Measurements from ENCODE around the gene AGK.
A peak's percentile ranks its signal among the peaks of the same experiment; 100 is the strongest.

AGK gene

GRCh38 chr7:141649137-141649864, 98.1 kb downstream of the AGK start:
- DNase-seq = no peak

DNA sequence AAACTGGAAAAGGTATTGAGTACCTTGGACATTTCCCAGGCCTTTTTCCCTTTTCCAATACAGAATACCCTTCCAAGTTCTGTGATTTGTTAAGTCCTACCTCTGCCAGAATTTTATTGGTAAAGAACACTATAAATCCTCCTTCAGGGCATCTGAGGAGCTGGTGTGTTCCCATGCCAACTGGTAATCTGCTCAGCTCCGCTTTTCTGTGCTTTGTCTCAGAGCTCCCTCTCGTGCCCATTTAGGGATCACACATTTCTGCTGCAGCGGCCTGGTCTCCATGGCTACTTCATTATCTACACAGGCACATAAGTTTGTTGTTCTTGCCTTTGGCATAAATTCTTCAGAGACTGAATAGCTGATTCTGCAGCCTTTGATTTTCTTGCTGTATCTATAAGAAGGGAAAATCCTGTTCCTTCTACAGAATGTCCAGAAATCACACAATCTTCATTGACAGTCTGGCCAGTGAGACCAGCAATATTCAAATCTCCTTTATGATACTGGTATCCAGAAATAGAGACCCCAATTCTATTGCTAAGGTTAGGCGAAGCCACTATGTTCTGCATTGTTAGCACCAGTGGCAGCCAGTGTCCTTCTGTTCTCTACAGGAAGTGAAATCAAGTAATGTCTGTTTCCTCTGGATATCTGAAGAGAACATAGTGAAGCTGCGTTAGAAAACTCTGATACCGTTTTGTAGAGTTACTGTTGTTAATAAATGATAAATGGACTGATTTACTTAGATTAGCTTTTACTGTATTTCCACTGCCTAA, 98.8 kb downstream of the AGK start:
- peak; percentile 58 for DNase-seq

DNA sequence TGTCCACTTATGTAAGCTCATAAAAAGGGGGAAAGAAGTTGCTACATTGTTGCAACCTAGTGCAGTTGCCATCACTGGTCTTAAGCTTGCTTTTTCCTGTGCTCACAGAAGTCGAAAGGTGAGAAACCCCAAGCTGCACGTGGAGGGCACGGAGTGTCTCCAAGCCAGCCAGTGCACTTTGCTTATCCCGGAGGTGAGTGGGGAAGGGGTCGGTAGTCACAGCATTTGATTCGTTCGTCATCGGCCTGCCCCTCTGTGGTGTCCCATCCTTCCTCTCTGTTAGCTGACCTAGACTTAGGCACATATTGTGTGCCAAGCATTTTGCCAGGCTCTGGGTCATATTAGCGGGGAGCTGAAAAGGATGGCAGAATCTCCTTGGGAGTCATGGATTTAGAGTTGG, 100.2 kb downstream of the AGK start:
- DNase-seq = no peak

DNA sequence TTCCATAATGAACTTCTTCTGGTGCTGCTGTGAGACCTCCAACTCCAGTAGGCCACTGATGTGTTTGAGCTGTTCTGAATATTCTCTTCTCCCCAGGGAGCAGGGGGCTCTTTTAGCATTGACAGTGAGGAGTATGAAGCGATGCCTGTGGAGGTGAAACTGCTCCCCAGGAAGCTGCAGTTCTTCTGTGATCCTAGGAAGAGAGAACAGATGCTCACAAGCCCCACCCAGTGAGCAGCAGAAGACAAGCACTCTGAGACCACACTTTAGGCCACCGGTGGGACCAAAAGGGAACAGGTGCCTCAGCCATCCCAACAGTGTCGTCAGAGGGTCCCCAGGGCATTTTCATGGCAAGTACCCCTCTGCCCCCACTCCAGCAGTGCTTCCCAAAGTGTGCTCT, 101.5 kb downstream of the AGK start:
- DNase-seq = no peak

DNA sequence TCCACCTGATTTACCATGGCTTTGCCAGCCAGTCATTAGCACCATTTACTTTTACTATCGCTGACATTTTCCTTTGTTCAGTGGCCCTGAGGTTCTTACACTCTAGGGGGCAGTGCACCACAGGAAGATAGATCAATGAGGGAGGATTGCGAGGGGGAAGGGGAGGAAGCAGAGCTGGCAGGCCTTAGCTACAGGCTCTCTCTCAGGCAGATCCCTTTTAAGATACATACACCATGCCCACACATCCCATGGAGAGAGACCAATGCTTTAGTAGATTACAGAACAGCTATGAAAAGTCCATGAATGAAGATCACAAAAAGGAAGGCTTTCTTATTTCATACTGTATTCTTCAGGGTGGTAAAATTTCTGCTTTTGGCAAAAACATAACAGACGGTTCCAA, 103.3 kb downstream of the AGK start:
- peak; percentile 80 for DNase-seq

GRCh38 chr7:141659501-141659900, 108.3 kb downstream of the AGK start:
- DNase-seq = no peak

GRCh38 chr7:141660259-141660658, 109.0 kb downstream of the AGK start:
- DNase-seq = peak; percentile 86

GRCh38 chr7:141663081-141663849, 112.1 kb downstream of the AGK start:
- DNase-seq = peak; percentile 24

- no peak for DNase-seq
These were observed 113.2 kb downstream of the AGK start for GRCh38 chr7:141664450-141664849.

DNA sequence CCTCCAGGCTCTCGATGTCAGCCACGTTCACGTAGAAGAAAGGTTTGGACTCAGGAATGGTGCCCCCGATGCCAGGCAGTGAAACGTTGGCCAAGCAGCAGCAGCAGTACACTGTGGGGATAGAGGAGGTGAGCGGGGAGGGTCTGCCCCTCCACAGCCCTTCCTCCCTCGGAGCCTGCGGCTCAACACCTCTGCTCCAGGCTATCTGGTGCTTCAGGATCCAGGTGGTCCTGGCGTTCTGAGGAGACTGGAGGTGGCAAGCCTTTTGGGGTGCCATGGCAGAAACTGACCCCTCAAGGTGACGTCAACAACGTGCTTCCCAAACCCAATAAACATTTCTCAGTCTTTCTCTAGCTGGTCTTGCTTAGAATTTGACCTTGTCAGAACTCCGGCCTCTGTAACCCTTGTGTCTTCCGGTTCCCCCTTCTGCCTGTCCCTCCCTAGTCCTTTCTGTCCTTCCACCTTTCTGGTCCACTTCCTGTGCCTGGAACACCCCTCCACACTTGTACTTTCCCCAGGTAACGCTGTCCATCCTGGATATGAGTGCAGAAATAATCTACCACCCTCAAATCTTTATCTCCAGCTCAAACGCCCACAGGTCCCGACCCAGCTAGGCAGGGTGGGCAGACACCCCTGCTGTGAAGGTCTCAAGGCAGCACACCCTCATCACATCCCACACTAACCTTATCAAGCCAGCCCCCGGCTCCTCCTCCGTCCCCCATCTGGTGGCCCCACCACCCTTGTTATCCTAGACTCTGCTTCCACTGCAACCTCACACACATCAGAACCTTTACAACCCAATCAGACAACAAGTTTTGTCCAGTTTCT, 114.2 kb downstream of the AGK start:
- no peak for DNase-seq

DNA sequence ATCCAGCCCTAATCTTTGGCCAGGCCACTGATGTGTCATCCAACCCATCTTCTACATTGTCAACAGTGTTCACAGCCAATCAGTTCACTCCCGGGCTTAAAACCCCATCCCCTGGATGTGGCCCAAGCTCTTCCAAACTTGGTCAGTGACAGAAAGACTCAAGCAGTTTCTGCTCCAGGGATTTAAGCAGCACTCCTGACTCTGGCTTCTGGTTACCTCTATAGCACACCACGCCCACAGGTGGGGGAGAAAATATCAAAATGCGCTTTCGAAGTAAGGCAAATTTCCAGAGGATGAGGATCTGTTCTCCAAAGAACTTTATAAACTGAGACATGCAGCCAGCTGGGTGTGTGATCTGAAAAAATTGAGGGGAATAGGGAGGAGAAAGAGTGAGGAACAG, 114.9 kb downstream of the AGK start:
- DNase-seq = no peak

DNA sequence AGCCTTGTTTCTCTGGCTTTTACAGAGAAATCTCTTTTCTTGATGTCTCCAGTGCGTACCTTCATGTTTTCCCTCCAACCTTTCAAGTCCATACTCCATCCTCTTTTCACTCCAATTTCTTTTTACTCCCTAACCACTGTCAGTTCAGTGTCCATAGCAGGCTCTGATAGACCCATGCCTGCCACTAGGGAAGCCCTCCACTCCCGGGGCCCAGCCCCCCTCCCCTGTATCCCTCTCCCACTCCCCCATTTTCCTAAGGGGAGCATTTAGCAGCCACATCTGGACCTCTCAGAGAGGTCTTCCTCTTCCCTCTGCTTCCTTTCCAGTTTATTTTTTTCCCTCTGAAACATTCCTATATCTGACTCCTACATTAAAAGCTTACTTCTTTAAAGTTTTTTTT, 117.6 kb downstream of the AGK start:
- no peak for DNase-seq

- peak; percentile 67 for DNase-seq
These were observed 120.7 kb downstream of the AGK start for GRCh38 chr7:141671705-141672496.

DNA sequence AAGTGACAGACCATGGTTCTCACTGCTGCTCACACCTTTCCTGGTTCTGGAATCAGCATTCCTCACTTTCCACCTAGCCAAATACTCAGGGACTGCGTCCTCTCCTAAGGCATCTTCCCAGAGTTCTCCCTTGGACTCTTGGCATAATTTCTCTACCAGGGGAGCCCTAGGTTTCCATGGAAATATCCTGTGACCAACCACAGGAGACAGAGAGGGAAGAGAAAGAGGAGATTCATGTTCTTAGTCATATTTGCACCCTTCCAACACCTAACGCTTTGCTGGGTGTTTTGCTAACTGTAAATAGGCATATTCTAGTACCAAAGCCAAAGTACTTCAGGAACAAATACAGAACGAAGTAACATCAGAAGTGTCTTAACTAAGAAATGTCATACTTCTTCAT, 122.1 kb downstream of the AGK start:
- no peak for DNase-seq

DNA sequence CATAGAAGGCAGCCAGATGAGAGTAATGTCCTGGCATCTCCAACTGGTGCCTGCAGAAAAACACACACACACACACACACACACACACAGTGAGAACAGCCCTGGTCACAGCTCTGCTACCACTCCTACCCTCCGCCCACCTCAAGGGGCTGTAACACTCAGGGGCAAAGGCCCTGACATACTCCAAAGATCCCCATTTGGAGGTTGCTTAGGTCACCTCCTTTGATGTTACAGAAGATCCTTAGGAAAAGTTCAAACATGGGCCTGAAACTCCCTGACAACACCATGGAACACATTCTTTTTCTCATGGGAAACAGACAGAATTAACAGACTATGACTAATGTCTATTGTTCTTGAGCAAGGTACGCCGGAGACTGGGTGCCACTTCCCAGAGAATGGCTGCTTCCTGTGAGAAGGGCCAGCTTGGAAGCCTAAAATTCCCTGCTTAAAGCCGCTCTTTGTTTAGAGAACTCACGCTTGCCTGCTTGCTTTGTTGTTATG, 123.0 kb downstream of the AGK start:
- DNase-seq = peak; percentile 61

GRCh38 chr7:141674702-141675101, 123.5 kb downstream of the AGK start:
- no peak for DNase-seq

- DNase-seq = peak; percentile 75
These were observed 124.4 kb downstream of the AGK start for GRCh38 chr7:141675436-141676215.

- DNase-seq = no peak
These were observed 125.4 kb downstream of the AGK start for GRCh38 chr7:141676618-141677017.

GRCh38 chr7:141679014-141679413, 127.8 kb downstream of the AGK start:
- DNase-seq = no peak

- no peak for DNase-seq
These were observed 134.2 kb downstream of the AGK start for GRCh38 chr7:141685285-141686023.

All from suppressor macrophage treated with lipopolysaccharide for 4 hours (primary cell).